Activated CD4-positive, CD25-positive, alpha-beta regulatory T cell treated with anti-CD3 and anti-CD28 coated beads, Interleukin-2, amount 50 U/mL, for 24 hours (primary cell): ENCODE results near the gene UNC5C.
"Not testable (repeated sequence)": the region's sequence is repeated elsewhere in the genome, so short reads cannot be mapped to it uniquely, and the experiment has no call there.

ENCODE experiments used
- ATAC-seq, 2 donors: fragments of 150-1000 bp; cut with Tn5 transposase; one replicate each; pipeline ENCODE4 v1.10.0; 2021; ENCODE audit warnings: mild to moderate bottlenecking in 1 of 2, moderate library complexity in 1 of 2

The UNC5C gene

GRCh38 chr4:95161781-95162469 lies 386.8 kb downstream of the UNC5C start:
- ATAC-seq: no peak

- no peak for ATAC-seq
These were observed 389.4 kb downstream of the UNC5C start for GRCh38 chr4:95159384-95159783.

GRCh38 chr4:95158626-95159025 lies 390.1 kb downstream of the UNC5C start:
- ATAC-seq: no peak

- ATAC-seq: no peak
These were observed 390.7 kb downstream of the UNC5C start for GRCh38 chr4:95158045-95158444.

- ATAC-seq: no peak
These were observed 391.2 kb downstream of the UNC5C start for GRCh38 chr4:95157596-95157995.

GRCh38 chr4:95156452-95156765 lies 392.4 kb downstream of the UNC5C start:
- no peak for ATAC-seq

GRCh38 chr4:95155759-95156451 lies 392.9 kb downstream of the UNC5C start:
- ATAC-seq: no peak

GRCh38 chr4:95153182-95153581 lies 395.6 kb downstream of the UNC5C start:
- ATAC-seq: no peak

- no peak for ATAC-seq
These were observed 397.5 kb downstream of the UNC5C start for GRCh38 chr4:95151255-95151654.

GRCh38 chr4:95142932-95143331 lies 405.8 kb downstream of the UNC5C start:
- ATAC-seq: no peak

GRCh38 chr4:95141361-95141760 lies 407.4 kb downstream of the UNC5C start:
- ATAC-seq: no peak

- ATAC-seq: not testable (repeated sequence)
These were observed 409.3 kb downstream of the UNC5C start for GRCh38 chr4:95139424-95139823.

GRCh38 chr4:95134016-95134415 lies 414.8 kb downstream of the UNC5C start:
- ATAC-seq: not testable (repeated sequence)

- ATAC-seq: peak; percentile 70 to 79
These were observed 418.9 kb downstream of the UNC5C start for GRCh38 chr4:95129821-95130311.

- ATAC-seq: no peak
These were observed 419.7 kb downstream of the UNC5C start for GRCh38 chr4:95129031-95129430.

GRCh38 chr4:95124906-95125504 lies 423.8 kb downstream of the UNC5C start:
- no peak for ATAC-seq

- ATAC-seq: no peak
These were observed 426.8 kb downstream of the UNC5C start for GRCh38 chr4:95122001-95122400.

- ATAC-seq: no peak
These were observed 428.3 kb downstream of the UNC5C start for GRCh38 chr4:95120456-95120855.

GRCh38 chr4:95118497-95118896 lies 430.3 kb downstream of the UNC5C start:
- ATAC-seq: no peak

GRCh38 chr4:95114521-95114920 lies 434.3 kb downstream of the UNC5C start:
- ATAC-seq: no peak
